Astrocyte of the cerebellum (primary cell): ENCODE measurements around the gene SHROOM2.

Source experiments
- DNase-seq: peaks from one replicate; pipeline ENCODE4 v3.0.0-alpha.2; 2011; ENCODE audit warnings: low read depth
- H3K4me3 ChIP-seq: 2 replicates; pipeline ENCODE4 v1.5.1; 2011; ENCODE audit warnings: mild to moderate bottlenecking, low read depth, low read length, moderate library complexity
- in situ Hi-C: cut with HindIII; loops from 2 replicates; pipeline ENCODE4 v1.10.0; 2017; ENCODE audit warnings: low sequenced_read_pairs
- TF ChIP-seq, protein P1 (sequence below): IDR thresholded peaks from 2 replicates; pipeline ENCODE4 v1.5.1; 2012; ENCODE audit warnings: low read length, low read depth, moderate library complexity, mild to moderate bottlenecking; ENCODE audit errors: missing control alignments

The SHROOM2 gene

DNA sequence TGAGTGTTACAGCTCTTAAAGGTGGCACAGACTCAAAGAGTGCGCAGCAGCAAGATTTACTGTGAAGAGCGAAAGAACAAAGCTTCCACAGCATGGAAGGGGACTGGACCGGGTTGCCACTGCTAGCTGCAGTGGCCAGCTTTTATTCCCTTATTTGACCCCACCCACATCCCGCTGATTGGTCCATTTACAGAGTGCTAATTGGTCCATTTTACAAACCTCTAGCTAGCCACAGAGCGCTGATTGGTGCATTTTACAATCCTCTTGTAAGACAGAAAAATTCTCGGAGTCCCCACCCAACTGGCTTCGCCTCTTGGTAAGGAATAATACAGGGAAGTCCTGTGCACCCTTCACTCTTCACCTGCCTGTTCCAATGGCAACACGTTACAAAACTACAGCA is 1.9 kb upstream of the SHROOM2 start:
- TF ChIP-seq, protein P1, sequence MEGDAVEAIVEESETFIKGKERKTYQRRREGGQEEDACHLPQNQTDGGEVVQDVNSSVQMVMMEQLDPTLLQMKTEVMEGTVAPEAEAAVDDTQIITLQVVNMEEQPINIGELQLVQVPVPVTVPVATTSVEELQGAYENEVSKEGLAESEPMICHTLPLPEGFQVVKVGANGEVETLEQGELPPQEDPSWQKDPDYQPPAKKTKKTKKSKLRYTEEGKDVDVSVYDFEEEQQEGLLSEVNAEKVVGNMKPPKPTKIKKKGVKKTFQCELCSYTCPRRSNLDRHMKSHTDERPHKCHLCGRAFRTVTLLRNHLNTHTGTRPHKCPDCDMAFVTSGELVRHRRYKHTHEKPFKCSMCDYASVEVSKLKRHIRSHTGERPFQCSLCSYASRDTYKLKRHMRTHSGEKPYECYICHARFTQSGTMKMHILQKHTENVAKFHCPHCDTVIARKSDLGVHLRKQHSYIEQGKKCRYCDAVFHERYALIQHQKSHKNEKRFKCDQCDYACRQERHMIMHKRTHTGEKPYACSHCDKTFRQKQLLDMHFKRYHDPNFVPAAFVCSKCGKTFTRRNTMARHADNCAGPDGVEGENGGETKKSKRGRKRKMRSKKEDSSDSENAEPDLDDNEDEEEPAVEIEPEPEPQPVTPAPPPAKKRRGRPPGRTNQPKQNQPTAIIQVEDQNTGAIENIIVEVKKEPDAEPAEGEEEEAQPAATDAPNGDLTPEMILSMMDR, result no peak
- no peak overlapping the region for H3K4me3 ChIP-seq
- no peak for DNase-seq
- in situ Hi-C loops, result no loop called here

DNA sequence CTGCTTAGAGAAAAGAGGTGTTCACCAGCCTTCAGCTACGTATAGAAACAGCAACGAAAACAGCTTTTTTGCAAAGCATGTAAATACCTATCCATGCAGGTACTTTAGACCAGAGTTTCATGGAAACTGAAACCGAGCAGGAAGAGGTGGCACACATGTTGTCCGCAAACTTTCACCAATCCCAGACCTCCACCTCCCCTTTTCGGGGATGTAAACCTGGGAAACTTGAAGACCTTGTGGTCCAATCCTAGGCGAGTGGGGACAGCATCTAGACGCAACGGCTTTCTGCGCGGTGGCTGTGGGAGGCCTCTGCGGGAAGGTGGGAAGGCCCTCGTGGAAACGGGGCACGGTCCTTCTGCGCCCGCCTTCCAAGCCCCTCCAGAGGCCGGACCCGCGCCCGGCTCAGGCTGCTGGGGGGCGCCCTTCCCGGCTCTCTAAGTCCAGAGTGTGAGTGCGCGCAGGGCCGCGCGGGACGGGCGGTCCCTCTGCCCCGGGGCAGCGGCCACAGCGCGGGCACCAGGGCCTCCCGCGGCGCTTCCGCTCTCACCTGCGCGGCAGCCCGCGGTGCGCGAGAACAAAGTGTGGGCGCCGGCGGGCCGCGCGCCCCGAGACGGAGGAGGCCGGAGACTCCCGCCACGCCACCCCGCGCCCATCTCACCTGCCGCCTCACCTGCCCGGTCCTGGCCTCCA is 830 bp upstream of the SHROOM2 start:
- DNase-seq, result no peak
- in situ Hi-C loops, result no loop called here
- no peak overlapping the region for H3K4me3 ChIP-seq
- TF ChIP-seq, protein P1, result no peak

DNA sequence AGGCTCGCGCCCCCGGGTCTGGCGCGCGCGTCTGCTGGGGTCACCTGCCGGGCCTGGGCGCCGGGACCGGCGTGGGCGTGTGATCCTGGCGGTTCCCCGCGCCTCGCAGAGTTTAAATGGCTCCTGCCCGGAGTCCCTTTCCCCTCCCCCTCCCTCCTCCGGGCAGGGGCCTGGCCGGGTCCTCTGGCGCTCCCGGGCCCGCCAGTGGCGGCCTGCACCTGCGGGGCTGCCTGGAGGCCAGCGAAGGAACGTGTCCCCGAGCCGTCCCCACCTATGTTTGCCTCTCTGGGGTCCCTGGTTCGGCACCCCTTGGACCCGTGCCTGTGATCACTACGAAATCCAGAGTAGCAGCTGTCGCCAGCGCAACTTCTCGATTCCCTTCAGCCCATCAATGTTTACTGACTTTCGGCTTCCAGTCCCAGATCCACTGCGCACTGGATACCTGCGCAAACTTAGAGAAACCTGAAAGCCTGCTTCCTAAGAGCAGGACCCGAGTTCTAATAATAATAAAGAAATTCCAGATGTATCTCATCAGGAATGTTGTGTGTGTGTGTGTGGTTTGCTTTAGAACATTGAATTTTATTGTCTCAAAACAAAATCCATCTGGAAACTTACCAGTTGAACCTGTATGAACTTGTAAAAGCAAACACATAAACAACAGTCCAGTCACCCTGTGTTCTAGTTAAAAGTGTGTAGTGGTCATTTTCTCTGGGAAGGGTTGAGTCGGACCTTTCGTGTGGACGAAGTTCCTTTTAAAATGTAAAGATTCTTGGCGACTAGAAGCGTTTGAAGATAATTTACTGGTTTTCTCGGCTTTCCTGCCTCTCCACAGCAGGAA is 788 bp downstream of the SHROOM2 start:
- DNase-seq, result no peak
- peak overlapping the region; percentile 24 for H3K4me3 ChIP-seq
- in situ Hi-C loops, result no loop called here
- TF ChIP-seq, protein P1, result no peak

DNA sequence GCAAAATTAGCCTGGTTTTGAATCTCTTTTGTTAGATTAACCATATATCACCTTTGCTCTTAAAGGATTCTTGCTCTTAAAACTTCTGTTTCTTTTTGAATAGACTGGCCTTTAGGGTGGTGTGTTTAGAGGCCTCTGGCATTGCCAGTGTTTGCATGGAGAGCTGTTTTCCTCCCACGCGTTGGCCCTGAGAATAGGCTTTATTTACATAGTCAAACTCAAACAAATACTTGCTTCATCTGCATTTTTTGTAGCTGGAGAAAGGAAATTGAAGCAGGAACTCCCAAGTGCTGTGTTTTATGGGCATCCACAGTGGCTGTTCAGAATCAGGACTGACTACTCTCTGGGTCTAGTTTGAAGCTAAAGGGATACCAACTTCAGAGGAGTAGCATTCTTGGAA is 2.7 kb downstream of the SHROOM2 start:
- no peak overlapping the region for H3K4me3 ChIP-seq
- in situ Hi-C loops, result no loop called here
- DNase-seq, result no peak
- TF ChIP-seq, protein P1, result no peak

DNA sequence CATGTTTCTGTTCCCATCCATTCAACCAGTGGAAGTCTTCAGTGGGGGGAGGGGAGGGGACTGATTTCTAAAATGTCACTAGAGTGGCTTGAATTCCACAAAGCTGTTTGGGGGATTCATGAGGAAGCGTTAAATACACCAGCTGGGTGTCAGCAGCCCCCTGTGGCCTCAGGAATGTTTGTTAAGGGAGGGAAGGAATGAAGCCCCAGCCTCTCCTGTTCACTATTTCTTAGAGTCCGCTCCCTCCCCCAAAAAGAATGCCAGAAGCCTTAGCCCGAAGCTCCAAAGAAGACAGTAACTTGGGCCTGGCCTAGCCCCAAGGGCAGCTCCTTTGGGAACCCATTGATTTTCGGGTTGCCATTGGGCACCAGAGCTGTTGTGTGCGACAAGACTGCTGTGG is 3.3 kb downstream of the SHROOM2 start:
- in situ Hi-C loops, result no loop called here
- TF ChIP-seq, protein P1, result no peak
- no peak overlapping the region for H3K4me3 ChIP-seq
- no peak for DNase-seq

DNA sequence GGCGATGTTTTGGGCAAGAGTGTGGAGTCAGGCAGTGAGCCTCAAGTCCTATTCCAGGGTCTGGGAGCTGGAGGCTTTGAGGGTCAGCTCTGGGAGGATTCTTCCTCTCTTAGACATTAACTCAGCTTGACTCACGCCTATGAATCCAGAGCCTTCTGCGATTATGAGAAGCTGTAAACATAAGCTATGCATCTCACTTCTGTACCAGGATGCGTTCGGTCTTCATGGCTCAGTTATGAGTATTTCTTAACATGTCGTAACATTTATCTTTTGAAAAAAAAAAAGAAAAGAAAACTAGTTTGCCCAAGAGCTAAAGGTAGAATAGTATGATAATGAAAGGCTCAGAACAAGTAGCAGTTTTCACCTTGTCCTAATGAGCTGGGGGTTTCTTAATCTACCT is 4.6 kb downstream of the SHROOM2 start:
- DNase-seq, result no peak
- H3K4me3 ChIP-seq, result no peak overlapping the region
- TF ChIP-seq, protein P1, result no peak
- in situ Hi-C loops, result no loop called here
